ENCODE data around the gene SLC46A1. TPM values are rescaled to one million over a fixed set of nuclear protein-coding genes. Genes with fewer than 3 reads are reported as not detected.

The SLC46A1 gene
- total and polyA plus RNA-seq, 2 of the 13 experiments (the other 11 are each of a cell fraction or from before 2014, with no cell fraction given): 19.6 to 22.6 TPM

GRCh38 chr17:28379814-28380801 is 25.9 kb downstream of the SLC46A1 start (continued):
- TF ChIP-seq MYPOP (CRISPR knock-in tag; IDR thresholded peaks at IDR 0.05): peak; percentile 22; the same call in 1 of the 2 replicates
- 0 out of 2 replicates have a peak, but pooled peaks have one; percentile 17 for TF ChIP-seq ARID3A (IDR thresholded peaks at IDR 0.05; ENCODE audit: low read depth, low read length)
- no peak for TF ChIP-seq GTF2F1 (IDR thresholded peaks at IDR 0.05; ENCODE audit: low read length)
- no peak for TF ChIP-seq TBX2 (CRISPR knock-in tag; IDR thresholded peaks at IDR 0.05; ENCODE audit: borderline replicate concordance)
- no peak for TF ChIP-seq ATF7-NPFF (CRISPR knock-in tag; IDR thresholded peaks at IDR 0.05; ENCODE audit: low read depth)
- TF ChIP-seq ZNF354B (CRISPR knock-in tag; IDR thresholded peaks at IDR 0.05): no peak
- TF ChIP-seq HMG20A (CRISPR knock-in tag; IDR thresholded peaks at IDR 0.05; ENCODE audit: borderline replicate concordance): peak; percentile 57; the same call in 1 of the 2 replicates
- no peak for TF ChIP-seq CENPX (CRISPR knock-in tag; IDR thresholded peaks at IDR 0.05)
- TF ChIP-seq ATF7 (IDR thresholded peaks at IDR 0.05): peak; percentile 79
- no peak for TF ChIP-seq ATF7 (CRISPR knock-in tag; IDR thresholded peaks at IDR 0.05)
- TF ChIP-seq IRF2 (CRISPR knock-in tag; IDR thresholded peaks at IDR 0.05): no peak
- no peak for TF ChIP-seq ZSCAN20 (CRISPR knock-in tag; IDR thresholded peaks at IDR 0.05; ENCODE audit: borderline replicate concordance)
- no peak for TF ChIP-seq ISX (CRISPR knock-in tag; conservative IDR thresholded peaks at IDR 0.05)
- TF ChIP-seq ZNF234 (CRISPR knock-in tag; conservative IDR thresholded peaks at IDR 0.05): no peak
- no peak for TF ChIP-seq PLSCR1 (CRISPR knock-in tag; IDR thresholded peaks at IDR 0.05; ENCODE audit: borderline replicate concordance)
- peak; percentile 91 for TF ChIP-seq GFI1 (CRISPR knock-in tag; IDR thresholded peaks at IDR 0.05; ENCODE audit: borderline replicate concordance)
- no peak for TF ChIP-seq ZNF784 (CRISPR knock-in tag; IDR thresholded peaks at IDR 0.05; ENCODE audit: borderline replicate concordance)
- TF ChIP-seq HOXA3 (CRISPR knock-in tag; IDR thresholded peaks at IDR 0.05): peak; percentile 35; the same call in 1 of the 2 replicates
- TF ChIP-seq LBX2 (CRISPR knock-in tag; IDR thresholded peaks at IDR 0.05; ENCODE audit: borderline replicate concordance): no peak
